D341Med (cell line): ENCODE measurements around the gene OR13J1.

Experiments
- DNase-seq: peaks from one replicate; pipeline ENCODE4 v3.0.0; 2012; ENCODE audit warnings: low spot score

Gene OR13J1

GRCh38 chr9:35834260-35835215 lies 35.7 kb downstream of the OR13J1 start:
- no peak for DNase-seq

DNA sequence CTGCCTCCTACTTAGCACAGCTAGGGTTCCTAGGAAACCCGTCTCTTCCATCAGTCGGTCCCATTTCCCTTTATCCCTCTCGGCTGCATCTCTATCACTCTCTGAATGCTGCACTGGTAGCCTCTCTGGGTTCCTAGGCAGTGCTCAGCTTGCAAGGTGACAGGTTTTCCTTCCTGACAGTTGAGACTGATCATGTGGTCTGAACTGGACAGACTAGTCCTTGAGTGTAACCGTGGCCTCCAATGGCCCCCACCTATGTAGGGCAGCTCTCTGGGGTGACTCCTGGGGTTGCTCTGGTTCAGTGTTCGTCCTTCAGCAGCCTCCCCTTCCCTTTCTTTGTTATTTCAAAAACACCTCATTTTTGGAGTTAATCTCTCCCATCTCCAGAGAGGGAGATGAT lies 37.4 kb downstream of the OR13J1 start:
- DNase-seq = no peak

- DNase-seq = no peak
Measured at GRCh38 chr9:35831040-35831439, 39.2 kb downstream of the OR13J1 start.

DNA sequence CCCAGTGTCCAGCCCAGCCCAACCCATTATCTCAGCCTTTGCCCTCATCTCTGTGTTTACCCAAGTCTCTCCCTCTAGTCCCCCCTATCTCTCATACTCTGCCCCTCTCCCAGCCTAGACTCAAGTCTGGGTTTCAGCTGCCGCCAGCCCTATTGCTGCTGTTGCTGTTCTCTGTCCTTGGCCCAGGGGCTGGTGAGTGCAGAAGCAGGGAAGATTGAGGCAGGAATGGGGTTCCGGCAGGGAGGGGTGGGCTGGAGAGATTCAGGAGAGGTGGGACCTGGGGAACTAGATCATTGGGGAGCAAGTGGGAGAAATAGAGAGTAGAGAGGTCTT lies 40.5 kb downstream of the OR13J1 start:
- no peak for DNase-seq

GRCh38 chr9:35829084-35829763 lies 41.0 kb downstream of the OR13J1 start, which contains the start of gene TMEM8B:
Gene TMEM8B (plus strand): TSS chr9:35829228. CDS start chr9:35829448, 220 bp downstream.
- DNase-seq = peak; percentile 96

DNA sequence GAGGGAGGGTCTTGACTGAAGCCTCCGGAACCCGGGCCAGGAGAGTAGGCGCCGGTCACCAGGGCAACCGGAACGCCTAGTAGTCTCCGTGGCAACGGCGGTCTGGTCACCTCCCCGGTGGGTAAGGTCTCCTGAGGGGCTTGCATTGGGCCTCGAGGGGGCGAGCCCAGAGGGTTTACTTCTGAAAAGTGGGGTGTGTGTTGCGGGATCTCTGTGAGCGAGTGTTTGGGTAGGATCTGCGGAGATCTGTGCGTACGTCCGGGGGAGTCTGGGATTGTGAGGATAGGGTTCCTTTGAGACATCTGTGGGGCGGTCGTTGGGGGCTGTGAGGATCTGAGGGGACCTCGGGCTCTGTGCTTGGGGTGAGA lies 41.5 kb downstream of the OR13J1 start, which contains the start of gene FAM221B:
Gene FAM221B (minus strand): TSS at position 17 of the 368 bp plus-strand sequence. CDS start 2,571 bp downstream, outside the sequence.
- no peak for DNase-seq

DNA sequence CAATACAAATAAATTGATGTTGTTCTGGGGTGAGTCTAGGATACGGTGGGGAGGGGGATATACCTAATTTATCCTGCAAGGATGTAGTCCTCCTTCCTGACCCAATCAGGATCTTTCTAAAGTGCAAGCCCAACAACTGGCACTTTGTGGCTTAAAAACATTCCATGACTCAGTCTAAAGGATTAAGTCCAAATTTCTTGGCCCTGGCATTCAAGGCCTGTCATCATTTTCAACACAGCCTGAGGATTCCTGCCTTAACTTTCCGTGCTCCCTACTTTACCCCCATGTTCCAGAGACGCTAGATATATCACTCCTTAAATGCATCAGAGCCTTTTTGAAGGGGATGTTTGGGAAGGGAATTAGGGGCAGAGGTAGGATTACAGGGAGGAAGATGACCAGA lies 42.7 kb downstream of the OR13J1 start:
- no peak for DNase-seq

GRCh38 chr9:35826071-35826701 lies 44.0 kb downstream of the OR13J1 start:
- peak; percentile 67 for DNase-seq

DNA sequence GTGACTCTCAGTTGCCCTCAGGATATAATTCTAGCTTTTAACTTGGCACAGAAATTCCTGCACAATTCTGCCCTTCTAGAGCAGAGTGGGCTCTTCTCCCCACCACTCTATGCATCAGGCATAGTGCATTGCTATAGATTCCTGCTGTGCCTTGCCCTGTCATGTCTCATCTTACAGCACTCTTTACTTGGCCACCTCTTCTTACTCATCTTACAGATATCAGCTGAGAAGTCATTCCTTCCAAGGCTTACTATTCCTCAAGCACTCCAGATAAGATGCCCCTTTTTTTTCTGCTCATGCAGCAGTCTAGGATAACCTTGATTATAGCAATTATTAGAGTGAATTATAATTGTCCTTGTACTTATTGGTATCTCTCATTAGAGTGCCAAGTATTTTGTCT lies 47.3 kb downstream of the OR13J1 start:
- DNase-seq = no peak

DNA sequence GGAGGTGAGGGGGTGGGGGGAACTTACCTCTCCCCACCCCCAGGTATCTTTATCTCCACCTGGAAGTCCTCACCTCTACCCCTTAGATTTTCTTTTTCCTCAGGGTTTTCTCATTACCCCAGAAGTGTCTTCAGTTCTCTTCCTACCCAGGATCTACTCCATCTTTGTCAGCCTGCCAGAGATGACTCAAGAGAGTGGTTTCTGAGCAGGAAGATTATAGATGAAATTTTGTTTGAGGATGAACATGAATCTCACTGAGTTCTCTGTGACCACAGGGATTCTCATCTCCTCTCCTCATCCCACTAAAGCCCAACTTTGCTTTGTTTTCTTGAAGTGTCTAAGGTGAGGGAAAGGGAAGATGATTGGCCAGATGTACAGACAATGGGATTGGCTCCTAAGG lies 50.1 kb downstream of the OR13J1 start:
- DNase-seq = no peak
